H1 (cell line): ENCODE data around the gene RAB11FIP3. TPM values are rescaled to one million over a fixed set of nuclear protein-coding genes. Genes with fewer than 3 reads are reported as not detected.

Source experiments
- CTCF ChIA-PET: fragments of 300-600 bp; sonication (Branson Sonifier 250); formaldehyde crosslinking; loops from one replicate; lab custom pipeline; 2021; ENCODE audit not compliant: partially characterized antibody; lab: Charles Lee
- POLR2A ChIA-PET: fragments of 300-600 bp; sonication (Branson Sonifier 250); formaldehyde crosslinking; loops from one replicate; lab custom pipeline; 2021; ENCODE audit warnings: inconsistent platforms; ENCODE audit not compliant: partially characterized antibody; lab: Charles Lee
- DNase-seq, 2 experiments: peaks; one replicate each; pipeline versions ENCODE4 v3.0.0 to v3.0.0-alpha.2; 2010 to 2022; ENCODE audit warnings: low spot score in 2 of 2, low read depth in 1 of 2, mixed read lengths in 1 of 2
- FAIRE-seq: peaks from 2 replicates; lab custom pipeline; 2011; peaks lifted over from hg19 to GRCh38; lab: Jason Lieb, UNC
- H2AFZ ChIP-seq: 2 replicates; pipeline ENCODE4 v1.8.1; 2012; ENCODE audit warnings: low read length, inconsistent platforms
- H2AK5ac ChIP-seq: 2 replicates; pipeline ENCODE4 v1.6.1; 2013; ENCODE audit warnings: low read depth, low read length
- H2BK120ac ChIP-seq: replicated peaks from 2 replicates; pipeline ENCODE3; 2013; ENCODE audit warnings: low read depth, low read length, inconsistent platforms
- H2BK12ac ChIP-seq: 2 replicates; pipeline ENCODE4 v1.6.1; 2013; ENCODE audit warnings: low read depth, low read length
- H2BK15ac ChIP-seq: 2 replicates; pipeline ENCODE4 v1.6.1; 2013; ENCODE audit warnings: low read length
- H2BK20ac ChIP-seq: 2 replicates; pipeline ENCODE4 v1.6.1; 2013; ENCODE audit warnings: low read length
- H2BK5ac ChIP-seq: 2 replicates; pipeline ENCODE4 v1.6.1; 2013; ENCODE audit warnings: low read depth, low read length
- H3K14ac ChIP-seq: 2 replicates; pipeline ENCODE4 v1.6.1; 2013; ENCODE audit warnings: inconsistent platforms; ENCODE audit not compliant: insufficient read length
- H3K18ac ChIP-seq: 2 replicates; pipeline ENCODE4 v1.6.1; 2013; ENCODE audit warnings: low read length; ENCODE audit errors: extremely low read depth
- H3K23ac ChIP-seq: 2 replicates; pipeline ENCODE4 v1.6.1; 2013; ENCODE audit warnings: inconsistent platforms; ENCODE audit not compliant: insufficient read length
- H3K23me2 ChIP-seq: 2 replicates; pipeline ENCODE4 v1.6.1; 2013; ENCODE audit warnings: low read depth, low read length
- H3K27ac ChIP-seq: 2 replicates; pipeline ENCODE4 v1.6.1; 2011; ENCODE audit warnings: low read depth, low read length, inconsistent platforms
- H3K27me3 ChIP-seq, 4 experiments: replicated peaks in 1 of 4; 1 replicate in 1 of 4; 2 replicates in 3 of 4; pipeline versions ENCODE4 v1.6.1 to v1.8.1; 2011 to 2013; ENCODE audit warnings: low read length in 3 of 4, mild to moderate bottlenecking in 3 of 4, inconsistent platforms in 2 of 4, mixed read lengths in 2 of 4, moderate library complexity in 1 of 4; ENCODE audit not compliant: control insufficient read depth in 3 of 4, insufficient read depth in 3 of 4; ENCODE audit errors: extremely low read depth in 1 of 4
- H3K36me3 ChIP-seq, 4 experiments: 2 replicates each; pipeline versions ENCODE4 v1.6.1 to v1.8.1; 2011 to 2013; ENCODE audit warnings: mild to moderate bottlenecking in 4 of 4, low read length in 3 of 4, moderate library complexity in 2 of 4, control low read depth in 1 of 4, inconsistent platforms in 1 of 4; ENCODE audit not compliant: insufficient read depth in 4 of 4, control insufficient read depth in 2 of 4
- H3K4ac ChIP-seq: replicated peaks from 2 replicates; pipeline ENCODE3; 2013; ENCODE audit warnings: low read length, low read depth, mixed read lengths, inconsistent platforms; ENCODE audit not compliant: insufficient read length
- H3K4me1 ChIP-seq, 4 experiments: replicated peaks in 1 of 4; 1 replicate in 1 of 4; 2 replicates in 3 of 4; pipeline versions ENCODE4 v1.6.1 to v1.8.1; 2011 to 2013; ENCODE audit warnings: low read length in 3 of 4, inconsistent platforms in 2 of 4, mixed read lengths in 1 of 4; ENCODE audit not compliant: insufficient read depth in 4 of 4, control insufficient read depth in 3 of 4
- H3K4me2 ChIP-seq, 2 experiments: 2 replicates each; pipeline versions ENCODE4 v1.6.1 to v1.8.1; 2011 to 2013; ENCODE audit warnings: low read depth in 2 of 2, low read length in 2 of 2, control low read depth in 1 of 2, inconsistent platforms in 1 of 2, mild to moderate bottlenecking in 1 of 2; ENCODE audit not compliant: insufficient read depth in 1 of 2
- H3K4me3 ChIP-seq, 4 experiments: fragments of 200-600, 300-600 bp in 1 of 4; sonication (generic), shearing (Covaris generic), sonication (Bioruptor Twin) in 1 of 4; 2 replicates each; pipeline versions ENCODE4 v1.5.1 to v1.8.1; 2011 to 2016; ENCODE audit warnings: low read length in 4 of 4, low read depth in 3 of 4, control low read depth in 2 of 4, inconsistent platforms in 2 of 4, mild to moderate bottlenecking in 2 of 4, mixed read lengths in 1 of 4, moderate library complexity in 1 of 4; ENCODE audit not compliant: insufficient read depth in 2 of 4; ENCODE audit errors: extremely low read depth in 1 of 4
- H3K56ac ChIP-seq: replicated peaks from 2 replicates; pipeline ENCODE3; 2013; ENCODE audit warnings: low read depth, mild to moderate bottlenecking, mixed read lengths, low read length, inconsistent platforms; ENCODE audit not compliant: insufficient read length
- H3K79me1 ChIP-seq: 2 replicates; pipeline ENCODE4 v1.6.1; 2013; ENCODE audit warnings: low read depth, low read length, control low read depth
- H3K79me2 ChIP-seq, 2 experiments: 2 replicates each; pipeline versions ENCODE4 v1.6.1 to v1.8.1; 2012 to 2013; ENCODE audit warnings: low read length in 2 of 2, mild to moderate bottlenecking in 2 of 2, inconsistent platforms in 1 of 2; ENCODE audit not compliant: insufficient read depth in 2 of 2, control insufficient read depth in 1 of 2
- H3K9ac ChIP-seq, 4 experiments: replicated peaks in 1 of 4; 1 replicate in 1 of 4; 2 replicates in 3 of 4; pipeline versions ENCODE4 v1.6.1 to v1.8.1; 2011 to 2013; ENCODE audit warnings: low read depth in 3 of 4, low read length in 3 of 4, control low read depth in 2 of 4, mild to moderate bottlenecking in 2 of 4, moderate library complexity in 2 of 4, inconsistent platforms in 1 of 4; ENCODE audit errors: extremely low read depth in 1 of 4
- H3K9me3 ChIP-seq, 2 experiments: 2 replicates each; pipeline versions ENCODE4 v1.6.1 to v1.8.1; 2012 to 2013; ENCODE audit warnings: mild to moderate bottlenecking in 2 of 2, moderate library complexity in 2 of 2, control low read depth in 1 of 2, inconsistent platforms in 1 of 2, low read depth in 1 of 2, low read length in 1 of 2, mixed read lengths in 1 of 2; ENCODE audit not compliant: insufficient read depth in 2 of 2
- H4K20me1 ChIP-seq, 2 experiments: replicated peaks in 1 of 2; 2 replicates each; pipeline versions ENCODE3 to v1.8.1; 2011 to 2013; ENCODE audit warnings: inconsistent platforms in 2 of 2, low read length in 2 of 2, mild to moderate bottlenecking in 1 of 2; ENCODE audit not compliant: insufficient read depth in 2 of 2, control insufficient read depth in 1 of 2
- H4K5ac ChIP-seq: 2 replicates; pipeline ENCODE4 v1.6.1; 2013; ENCODE audit warnings: low read length, low read depth, mixed read lengths, inconsistent platforms; ENCODE audit not compliant: insufficient read length
- H4K8ac ChIP-seq: 2 replicates; pipeline ENCODE4 v1.8.0; 2013; ENCODE audit warnings: mild to moderate bottlenecking, moderate library complexity, low read length, inconsistent platforms; ENCODE audit not compliant: insufficient read depth; ENCODE audit errors: extremely low read depth
- H4K91ac ChIP-seq: replicated peaks from 2 replicates; pipeline ENCODE3; 2013; ENCODE audit warnings: low read length, mixed read lengths, inconsistent platforms; ENCODE audit not compliant: insufficient read length
- BRCA1 ChIP-seq: IDR thresholded peaks from 2 replicates; pipeline ENCODE4 v1.6.1; 2012; ENCODE audit warnings: low read depth, low read length, improper control_type of control experiment
- GABPA ChIP-seq: IDR thresholded peaks from 2 replicates; pipeline ENCODE4 v1.6.1; 2011; ENCODE audit warnings: mild to moderate bottlenecking, low read length, moderate library complexity, borderline replicate concordance; ENCODE audit not compliant: insufficient read depth
- GTF2F1 ChIP-seq: IDR thresholded peaks from 2 replicates; pipeline ENCODE4 v1.6.1; 2012; ENCODE audit warnings: low read depth, low read length, improper control_type of control experiment, borderline replicate concordance
- HDAC2 ChIP-seq, 2 experiments: fragments of 300-600 bp in 1 of 2; sonication (generic) in 1 of 2; IDR thresholded peaks; 2 replicates each; pipeline ENCODE4 v1.6.1; 2011 to 2012; ENCODE audit warnings: low read depth in 2 of 2, low read length in 2 of 2, mild to moderate bottlenecking in 2 of 2, moderate library complexity in 2 of 2, borderline replicate concordance in 1 of 2, inconsistent platforms in 1 of 2
- KDM4A ChIP-seq: IDR thresholded peaks from one replicate; pipeline ENCODE4 v1.7.1; 2012; ENCODE audit warnings: low read depth, mild to moderate bottlenecking, moderate library complexity, low read length, inconsistent platforms; ENCODE audit not compliant: severe bottlenecking
- NANOG ChIP-seq: IDR thresholded peaks from 2 replicates; pipeline ENCODE4 v1.6.1; 2011; ENCODE audit warnings: low read length, low read depth, mild to moderate bottlenecking, inconsistent platforms; ENCODE audit not compliant: insufficient read depth, poor library complexity, severe bottlenecking
- WGBS, 2 experiments: shearing (Covaris generic) in 1 of 2; methylation state at CpG; one replicate each; pipeline versions ENCODE4 v1.1.6 to v1.1.7; 2013 to 2015; ENCODE audit warnings: low lambda C conversion rate in 2 of 2, mixed read lengths in 2 of 2, inconsistent platforms in 1 of 2, low coverage in 1 of 2, missing lambda C conversion rate in 1 of 2; ENCODE audit not compliant: insufficient replicate concordance in 2 of 2, insufficient coverage in 1 of 2, insufficient read length in 1 of 2; ENCODE audit errors: extremely low coverage in 1 of 2, missing lambda C conversion rate in 1 of 2; 5-methylcytosine and 5-hydroxymethylcytosine counted together
- polyA plus RNA-seq, 7 experiments: library from polyadenylated mRNA; depleted of rRNA in 3 of 7; stranded (reverse) in 5 of 7; unstranded in 2 of 7; fragments of >200 nt in 5 of 7; fragments of 200-250 nt in 2 of 7; gene quantifications; 1 replicate in 5 of 7; 2 replicates in 1 of 7; 4 replicates in 1 of 7; pipeline versions ENCODE4 v1.2.1 to v1.2.3, GENCODE V29; 2011 to 2013; ENCODE audit warnings: missing spikeins in 2 of 7, mixed read lengths in 2 of 7
- total RNA-seq: library from RNA; stranded (reverse); fragmentation: NEBNext Ultra II Directional; extraction: Animal tissue kit (Norgen Biotek cat#: 25700); gene quantifications from 2 replicates; pipeline ENCODE4 v1.2.1, GENCODE V29; 2021

RAB11FIP3 gene
- total and polyA plus RNA-seq, 2 of the 8 experiments (the other 6 are each of a cell fraction or from before 2014, with no cell fraction given): 9.3 to 35.2 TPM

- ChIA-PET CTCF (interaction anchor here (0.8 to 2.3 kb wide), 11 partner anchors 10 to 153 kb away, joined by 3 to 14 read pairs (median 3); no protein-coding TSS in a partner anchor), POLR2A (interaction anchor here (0.9 to 2.2 kb wide), 6 partner anchors 12 to 142 kb away, joined by 3 to 4 read pairs (median 3); partner anchors contain the start of gene DECR2)
- no peak overlapping the region for H3K14ac ChIP-seq
- FAIRE-seq (no peak), DNase-seq (no peak)
- no peak overlapping the region for H2BK120ac ChIP-seq
- no peak overlapping the region for H4K5ac ChIP-seq
- H3K79me2 ChIP-seq: peaks cover 0 to 29% of the 10 kb centered on the region in 2 experiments; a peak in 1 of 4 replicates
- no peak overlapping the region for H3K9ac ChIP-seq
- H2AFZ ChIP-seq: no peak overlapping the region
- TF ChIP-seq GABPA (no peak), NANOG (no peak), GTF2F1 (no peak), BRCA1 (no peak), KDM4A (no peak), HDAC2 (IDR thresholded peaks at IDR 0.05; ENCODE audit: borderline replicate concordance in 1 of 2, low read depth in 2 of 2, low read length in 2 of 2) (no peak)
- peaks cover 0 to 9% of the 10 kb centered on the region in 2 experiments for H4K20me1 ChIP-seq
- no peak overlapping the region for H2BK12ac ChIP-seq
- H2BK20ac ChIP-seq: no peak overlapping the region
- no peak overlapping the region for H3K4ac ChIP-seq
- no peaks in the 10 kb centered on the region for H3K27me3 ChIP-seq
- H4K8ac ChIP-seq: no peak overlapping the region
- H3K23ac ChIP-seq: no peak overlapping the region
- H2BK15ac ChIP-seq: no peak overlapping the region
- no peak overlapping the region for H4K91ac ChIP-seq
- H3K4me1 ChIP-seq: no peaks in the 10 kb centered on the region
- H3K23me2 ChIP-seq: no peaks in the 10 kb centered on the region
- no peak overlapping the region for H3K18ac ChIP-seq
- H3K36me3 ChIP-seq: peaks cover 0 to 6% (median 0%) of the 10 kb centered on the region in 4 experiments; a peak in 2 of 8 replicates
- no peak overlapping the region for H3K56ac ChIP-seq
- no peak overlapping the region for H2AK5ac ChIP-seq
- whole genome bisulfite sequencing, 2 experiments: 93% methylated on average over 45 of the region's 51 CpGs; no CpG with 5 or more reads in 1 of the 2 experiments
- H3K4me2 ChIP-seq: no peak overlapping the region
- no peaks in the 10 kb centered on the region; a peak in 1 of 4 replicates for H3K9me3 ChIP-seq
- no peak overlapping the region for H2BK5ac ChIP-seq
- peaks cover 8% of the 10 kb centered on the region for H3K79me1 ChIP-seq
- no peak overlapping the region; the same call in 1 of the 2 replicates for H3K27ac ChIP-seq
- no peak overlapping the region for H3K4me3 ChIP-seq
These were observed 118.1 kb downstream of the RAB11FIP3 start for GRCh38 chr16:543301-544164.
